ENCODE results near the gene NT5DC2. TPM values are rescaled to one million over a fixed set of nuclear protein-coding genes. Genes with fewer than 3 reads are reported as not detected.
"Not testable (repeated sequence)": the region's sequence is repeated elsewhere in the genome, so short reads cannot be mapped to it uniquely, and the experiment has no call there.

NT5DC2 gene
- polyA plus RNA-seq, 1 donor, result 67.6 TPM

DNA sequence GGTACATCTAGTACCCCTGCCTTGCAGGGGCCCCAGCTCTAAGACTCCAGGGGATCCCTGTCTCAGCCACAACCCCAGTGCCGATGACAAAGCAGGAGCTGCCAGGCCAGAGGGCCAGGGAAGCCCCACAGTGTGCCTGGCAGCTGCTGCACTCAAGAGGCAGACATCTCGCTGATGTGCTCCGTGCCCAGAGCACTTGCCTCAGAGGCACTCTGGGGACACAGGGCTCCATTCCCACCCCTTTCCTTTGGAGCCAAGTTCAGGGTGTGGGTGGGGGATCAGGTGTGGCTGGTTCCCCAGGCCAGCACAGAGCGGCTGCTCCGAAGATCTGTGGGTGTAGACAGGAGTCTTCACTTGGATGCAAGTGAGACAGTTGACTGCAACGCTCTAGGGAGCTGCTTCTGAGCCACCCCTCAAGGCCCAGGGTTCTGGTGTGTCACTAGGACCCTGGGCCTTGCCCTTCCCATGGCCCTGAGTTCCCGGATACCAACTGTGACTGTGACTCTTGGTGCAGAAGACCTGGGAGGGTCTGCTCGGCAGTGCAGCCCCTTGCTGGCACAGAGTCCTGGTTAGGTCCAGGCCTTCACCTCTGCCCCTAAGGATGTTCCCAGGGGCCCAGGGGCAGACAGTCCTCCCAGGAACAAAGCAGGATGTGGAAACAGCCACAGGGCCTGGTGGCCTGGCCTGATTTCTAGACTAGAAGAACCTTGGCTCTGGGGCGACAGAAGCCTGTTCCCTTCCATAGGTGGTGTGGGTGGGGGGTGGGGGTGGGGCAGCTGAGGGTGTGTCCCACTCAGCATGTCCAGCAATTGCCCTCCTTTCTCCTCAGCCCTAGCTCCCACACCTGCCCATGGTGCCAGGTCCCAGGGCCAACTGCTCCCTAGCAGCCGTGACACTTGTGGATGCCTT, 2.5 kb downstream of the NT5DC2 start:
- WGBS (ENCODE audit: insufficient coverage, low lambda C conversion rate), result no CpG with 5 or more reads among the region's 10 CpGs
- H3K4me3 ChIP-seq (ENCODE audit: low read length), result no peak overlapping the region
- DNase-seq, result no peak
- H3K27me3 ChIP-seq (ENCODE audit: control insufficient read depth, insufficient read depth, low read length), result no peaks in the 10 kb centered on the region
- no peak overlapping the region for H3K27ac ChIP-seq (ENCODE audit: low read length)
- H3K4me1 ChIP-seq (ENCODE audit: control insufficient read depth, insufficient read depth, low read length), result peaks cover 20% of the 10 kb centered on the region
- peaks cover 3% of the 10 kb centered on the region for H3K9me3 ChIP-seq (ENCODE audit: control insufficient read depth, low read depth, low read length)
- peaks cover 27% of the 10 kb centered on the region for H3K36me3 ChIP-seq (ENCODE audit: control insufficient read depth, insufficient read depth, low read length)

DNA sequence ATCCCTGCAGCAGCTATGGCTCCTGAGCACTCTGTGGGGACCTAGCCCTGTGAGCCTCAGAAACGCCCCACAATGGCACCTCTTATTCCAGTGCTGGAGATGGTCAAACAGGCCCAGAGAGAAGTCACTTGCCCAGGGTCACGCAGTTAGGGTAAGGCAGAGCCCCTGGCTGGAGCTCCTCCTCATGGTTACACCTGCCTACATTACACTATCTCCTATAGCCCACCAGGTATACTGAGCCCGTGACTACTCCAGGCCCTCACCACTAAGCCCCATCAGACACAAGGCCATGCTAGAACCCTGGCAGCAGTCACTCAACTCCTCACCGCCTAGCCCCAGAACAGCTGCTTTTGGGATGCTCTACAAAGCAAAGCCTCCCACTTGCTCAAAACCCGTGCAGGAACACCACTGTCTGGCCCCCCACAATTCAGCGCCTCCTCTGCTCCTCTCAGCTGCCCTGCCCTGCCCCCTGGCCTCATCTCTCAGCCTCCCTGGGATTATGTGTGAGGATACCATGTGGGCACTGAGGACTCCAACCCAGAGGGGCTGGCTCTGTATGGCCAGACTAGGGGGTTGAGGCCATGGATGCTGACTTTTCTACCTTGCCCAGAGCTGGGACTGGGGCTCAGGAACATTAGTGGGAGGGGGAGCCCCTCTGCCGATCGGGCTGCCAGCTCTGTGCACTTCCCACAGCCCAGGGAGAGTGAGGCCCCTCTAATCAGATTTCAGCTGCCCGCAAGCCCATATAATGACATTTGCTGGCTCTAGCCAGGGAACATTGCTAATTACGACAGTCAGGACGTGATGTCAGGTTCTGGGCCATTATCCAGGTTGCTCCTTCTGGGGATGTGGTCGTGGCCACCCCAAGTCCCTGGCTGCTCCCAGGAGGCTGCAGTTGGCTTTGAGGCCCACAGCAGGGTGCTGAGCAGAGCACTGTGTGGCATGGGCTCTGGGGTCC, 4.0 kb downstream of the NT5DC2 start:
- peaks cover 3% of the 10 kb centered on the region for H3K9me3 ChIP-seq (ENCODE audit: control insufficient read depth, low read depth, low read length)
- no CpG with 5 or more reads among the region's 12 CpGs for WGBS (ENCODE audit: insufficient coverage, low lambda C conversion rate)
- no peak for DNase-seq
- no peaks in the 10 kb centered on the region for H3K27me3 ChIP-seq (ENCODE audit: control insufficient read depth, insufficient read depth, low read length)
- no peak overlapping the region for H3K4me3 ChIP-seq (ENCODE audit: low read length)
- H3K27ac ChIP-seq (ENCODE audit: low read length), result no peak overlapping the region
- peaks cover 14% of the 10 kb centered on the region for H3K4me1 ChIP-seq (ENCODE audit: control insufficient read depth, insufficient read depth, low read length)
- peaks cover 32% of the 10 kb centered on the region for H3K36me3 ChIP-seq (ENCODE audit: control insufficient read depth, insufficient read depth, low read length)

DNA sequence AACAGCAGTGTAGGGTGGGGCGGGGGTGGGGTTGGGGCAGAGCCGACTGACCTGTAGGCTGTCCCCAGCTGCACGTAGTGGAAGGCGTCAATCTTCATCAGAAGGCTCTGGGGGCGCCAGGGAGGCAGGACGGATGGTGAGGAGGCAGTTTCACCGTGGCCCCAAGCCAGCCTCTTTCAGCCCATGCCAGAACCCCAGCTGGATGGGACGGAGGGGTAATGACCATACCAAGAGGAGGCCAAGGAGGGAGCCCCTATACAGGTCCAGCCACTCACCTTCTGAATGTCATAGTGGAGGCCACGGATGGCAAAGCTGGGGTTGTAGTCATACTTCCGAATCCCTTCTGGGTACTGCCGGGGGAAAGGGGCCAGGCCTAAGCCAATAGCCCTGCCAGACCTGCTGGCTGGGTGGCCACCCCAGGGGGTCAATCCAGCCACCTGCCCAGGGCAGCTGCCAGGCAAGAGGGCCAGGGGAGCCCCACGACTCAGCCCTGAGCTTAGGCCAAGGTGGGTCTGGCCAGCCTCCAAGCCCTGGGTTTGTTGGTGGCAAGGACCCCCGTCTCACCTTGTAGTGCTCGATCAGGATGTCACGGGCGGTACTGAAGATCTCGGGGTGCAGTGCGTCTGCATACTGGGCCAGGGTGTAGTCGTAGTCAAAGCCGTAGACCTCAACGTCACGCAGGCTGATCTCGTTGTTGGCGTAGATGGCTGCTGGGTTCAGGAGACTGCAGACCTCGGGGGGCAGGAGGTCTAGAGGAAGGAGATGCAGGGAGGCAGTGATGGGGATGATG, 4.9 kb downstream of the NT5DC2 start:
- peaks cover 8% of the 10 kb centered on the region for H3K4me1 ChIP-seq (ENCODE audit: control insufficient read depth, insufficient read depth, low read length)
- H3K27me3 ChIP-seq (ENCODE audit: control insufficient read depth, insufficient read depth, low read length), result no peaks in the 10 kb centered on the region
- H3K27ac ChIP-seq (ENCODE audit: low read length), result no peak overlapping the region
- no peak overlapping the region for H3K4me3 ChIP-seq (ENCODE audit: low read length)
- H3K9me3 ChIP-seq (ENCODE audit: control insufficient read depth, low read depth, low read length), result no peaks in the 10 kb centered on the region
- no peak for DNase-seq
- no CpG with 5 or more reads among the region's 25 CpGs for WGBS (ENCODE audit: insufficient coverage, low lambda C conversion rate)
- peaks cover 39% of the 10 kb centered on the region for H3K36me3 ChIP-seq (ENCODE audit: control insufficient read depth, insufficient read depth, low read length)

DNA sequence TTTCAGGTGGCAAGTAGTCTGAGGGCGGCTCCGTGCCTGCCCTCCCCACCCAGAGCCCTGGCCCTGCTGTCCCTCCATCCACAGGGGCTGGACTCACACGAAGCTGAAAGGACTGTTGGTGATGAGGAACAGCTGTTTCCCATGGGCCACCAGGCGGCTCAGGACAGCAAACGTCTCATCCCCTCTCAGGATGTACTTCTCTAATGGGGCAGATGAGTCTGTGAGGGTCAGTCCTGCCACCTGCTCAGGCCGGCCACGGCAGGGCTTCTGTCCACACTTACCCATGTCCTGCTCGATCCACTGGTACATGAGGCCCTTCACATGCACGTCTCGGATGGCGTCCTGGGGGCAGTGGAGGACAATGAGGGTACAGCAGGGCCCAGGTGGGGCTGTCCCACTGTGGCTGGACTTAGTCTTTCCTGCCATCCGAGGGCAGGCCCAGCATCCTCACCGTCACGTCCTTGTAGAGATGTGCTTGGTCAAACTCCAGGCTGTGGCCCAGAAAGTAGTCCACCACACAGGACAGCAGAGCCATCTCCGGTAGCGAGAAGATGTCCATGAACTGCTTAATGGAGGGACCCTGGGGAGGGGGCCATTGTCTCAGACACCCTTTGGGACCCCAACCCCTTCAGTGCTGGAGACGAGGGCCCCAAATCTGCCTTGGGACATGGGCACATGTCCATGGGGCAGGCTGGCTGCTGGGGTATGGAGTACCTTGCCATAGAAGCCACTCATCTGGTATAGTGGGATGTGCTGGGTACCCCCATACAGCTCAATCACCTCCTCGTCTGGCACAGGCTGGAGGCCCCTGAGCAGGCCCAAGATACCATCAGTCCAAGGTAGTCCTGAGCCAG, 5.7 kb downstream of the NT5DC2 start:
- DNase-seq, result no peak
- no peaks in the 10 kb centered on the region for H3K9me3 ChIP-seq (ENCODE audit: control insufficient read depth, low read depth, low read length)
- peaks cover 44% of the 10 kb centered on the region for H3K36me3 ChIP-seq (ENCODE audit: control insufficient read depth, insufficient read depth, low read length)
- WGBS (ENCODE audit: insufficient coverage, low lambda C conversion rate), result 80% methylated on average over 1 of the region's 18 CpGs
- no peak overlapping the region for H3K27ac ChIP-seq (ENCODE audit: low read length)
- no peaks in the 10 kb centered on the region for H3K27me3 ChIP-seq (ENCODE audit: control insufficient read depth, insufficient read depth, low read length)
- no peak overlapping the region for H3K4me3 ChIP-seq (ENCODE audit: low read length)
- peaks cover 8% of the 10 kb centered on the region for H3K4me1 ChIP-seq (ENCODE audit: control insufficient read depth, insufficient read depth, low read length)

DNA sequence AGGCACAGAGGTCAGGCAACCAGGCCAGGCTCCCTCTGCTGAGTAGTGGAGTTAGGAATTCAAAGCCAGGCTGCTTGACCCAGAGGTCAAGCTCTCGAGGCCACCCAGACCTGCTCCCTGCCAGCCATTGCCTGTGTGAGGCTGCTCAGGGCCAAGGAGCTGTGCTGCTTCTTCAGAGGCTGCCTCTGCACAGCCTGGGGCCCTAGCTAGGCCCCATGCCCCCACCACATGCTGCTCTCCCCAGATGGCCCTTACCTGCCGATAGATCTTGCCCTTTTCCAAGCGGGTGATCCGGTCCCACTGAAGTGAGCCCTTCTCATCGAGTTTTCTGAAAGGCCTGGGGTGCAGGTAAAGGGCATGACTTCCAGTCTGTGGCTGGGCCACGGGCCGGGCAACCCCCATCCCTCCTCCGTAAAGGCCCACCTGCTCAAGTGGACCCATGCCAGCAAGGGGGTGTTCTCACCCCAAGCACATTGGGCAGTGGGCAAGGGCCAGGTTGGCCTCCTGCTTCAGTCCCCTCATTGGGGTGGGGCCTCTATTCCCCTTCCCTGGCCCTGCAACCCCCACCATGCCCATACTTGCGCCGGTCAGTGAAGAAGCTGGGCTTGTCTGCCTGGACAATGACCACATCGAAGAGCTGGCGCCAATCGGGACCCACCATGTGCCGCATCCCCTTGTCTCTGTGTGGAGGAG, 6.5 kb downstream of the NT5DC2 start:
- peaks cover 44% of the 10 kb centered on the region for H3K36me3 ChIP-seq (ENCODE audit: control insufficient read depth, insufficient read depth, low read length)
- H3K27ac ChIP-seq (ENCODE audit: low read length), result no peak overlapping the region
- no peak for DNase-seq
- WGBS (ENCODE audit: insufficient coverage, low lambda C conversion rate), result no CpG with 5 or more reads among the region's 14 CpGs
- H3K4me3 ChIP-seq (ENCODE audit: low read length), result no peak overlapping the region
- no peaks in the 10 kb centered on the region for H3K9me3 ChIP-seq (ENCODE audit: control insufficient read depth, low read depth, low read length)
- H3K4me1 ChIP-seq (ENCODE audit: control insufficient read depth, insufficient read depth, low read length), result peaks cover under 1% of the 10 kb centered on the region
- H3K27me3 ChIP-seq (ENCODE audit: control insufficient read depth, insufficient read depth, low read length), result no peaks in the 10 kb centered on the region

DNA sequence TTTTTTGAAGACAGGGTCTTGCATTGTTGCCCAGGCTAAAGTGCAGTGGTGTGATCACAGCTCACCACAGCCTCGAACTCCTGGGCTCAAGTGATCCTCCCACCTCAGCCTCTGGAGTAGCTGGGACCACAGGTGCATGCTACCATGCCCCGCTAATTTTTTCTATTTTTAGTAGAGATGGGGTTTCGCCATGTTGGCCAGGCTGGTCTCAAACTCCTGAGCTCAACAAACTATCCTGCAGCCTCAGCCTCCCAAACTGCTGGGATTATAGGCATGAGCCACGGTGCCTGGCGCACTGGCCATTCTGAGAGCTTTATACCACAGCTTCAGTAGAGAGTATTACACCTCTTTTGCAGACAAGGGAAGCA, 7.0 kb downstream of the NT5DC2 start:
- H3K36me3 ChIP-seq (ENCODE audit: control insufficient read depth, insufficient read depth, low read length), result peaks cover 44% of the 10 kb centered on the region
- not testable (repeated sequence) for H3K9me3 ChIP-seq (ENCODE audit: control insufficient read depth, low read depth, low read length); H3K27me3 ChIP-seq (ENCODE audit: control insufficient read depth, insufficient read depth, low read length); DNase-seq; H3K4me1 ChIP-seq (ENCODE audit: control insufficient read depth, insufficient read depth, low read length); H3K27ac ChIP-seq (ENCODE audit: low read length); H3K4me3 ChIP-seq (ENCODE audit: low read length)
- no CpG with 5 or more reads among the region's 5 CpGs for WGBS (ENCODE audit: insufficient coverage, low lambda C conversion rate)

DNA sequence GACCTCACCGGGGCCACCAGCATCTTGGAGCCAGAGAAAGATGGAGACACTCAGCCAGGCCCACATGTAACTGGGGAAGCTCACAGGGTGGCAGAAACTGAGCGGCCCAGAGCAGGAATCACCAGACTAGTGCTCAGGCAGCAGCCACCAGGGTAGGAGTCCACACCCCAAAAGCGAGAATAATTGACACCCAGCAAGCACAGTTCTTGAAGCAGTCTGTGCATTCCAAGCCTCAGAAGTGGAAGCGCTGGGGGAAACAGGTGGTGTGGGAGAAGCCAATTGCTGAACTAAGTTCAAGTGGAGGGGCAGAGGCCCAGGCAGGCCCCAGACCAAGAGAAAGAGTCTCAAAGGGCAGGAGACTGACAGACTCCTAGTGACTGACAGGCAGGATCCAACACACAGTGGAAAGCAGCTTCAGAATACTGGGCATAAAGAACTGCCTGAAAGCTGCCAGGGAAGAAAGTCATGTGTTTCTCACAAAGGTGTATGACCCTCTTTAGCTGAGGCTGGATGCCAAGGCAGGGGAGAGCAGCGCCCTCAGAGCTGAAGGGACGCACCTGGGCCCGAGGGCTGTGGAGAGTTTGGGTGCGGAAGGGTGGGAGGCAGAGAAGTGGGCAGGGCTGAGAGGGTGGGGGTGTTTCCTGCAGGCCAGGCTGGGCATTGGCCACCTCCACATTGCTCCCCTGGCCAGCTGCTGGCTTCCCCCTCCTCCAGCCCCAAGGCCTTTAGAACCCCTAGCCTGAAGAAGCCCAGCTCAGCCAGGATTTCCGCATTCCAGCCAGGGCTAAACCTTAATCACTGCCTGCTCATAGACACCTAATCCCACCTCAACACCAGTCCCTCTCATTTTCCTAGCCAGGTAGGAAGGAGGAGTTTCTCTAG, 7.7 kb downstream of the NT5DC2 start:
- no peak for DNase-seq
- Histone ChIP-seq H3K27me3 (ENCODE audit: control insufficient read depth, insufficient read depth, low read length) (no peaks in the 10 kb centered on the region), H3K4me3 (ENCODE audit: low read length) (no peak overlapping the region), H3K27ac (ENCODE audit: low read length) (no peak overlapping the region), H3K36me3 (ENCODE audit: control insufficient read depth, insufficient read depth, low read length) (peaks cover 44% of the 10 kb centered on the region), H3K4me1 (ENCODE audit: control insufficient read depth, insufficient read depth, low read length) (no peaks in the 10 kb centered on the region), H3K9me3 (ENCODE audit: control insufficient read depth, low read depth, low read length) (no peaks in the 10 kb centered on the region)
- WGBS (ENCODE audit: insufficient coverage, low lambda C conversion rate), result no CpG with 5 or more reads among the region's 9 CpGs

DNA sequence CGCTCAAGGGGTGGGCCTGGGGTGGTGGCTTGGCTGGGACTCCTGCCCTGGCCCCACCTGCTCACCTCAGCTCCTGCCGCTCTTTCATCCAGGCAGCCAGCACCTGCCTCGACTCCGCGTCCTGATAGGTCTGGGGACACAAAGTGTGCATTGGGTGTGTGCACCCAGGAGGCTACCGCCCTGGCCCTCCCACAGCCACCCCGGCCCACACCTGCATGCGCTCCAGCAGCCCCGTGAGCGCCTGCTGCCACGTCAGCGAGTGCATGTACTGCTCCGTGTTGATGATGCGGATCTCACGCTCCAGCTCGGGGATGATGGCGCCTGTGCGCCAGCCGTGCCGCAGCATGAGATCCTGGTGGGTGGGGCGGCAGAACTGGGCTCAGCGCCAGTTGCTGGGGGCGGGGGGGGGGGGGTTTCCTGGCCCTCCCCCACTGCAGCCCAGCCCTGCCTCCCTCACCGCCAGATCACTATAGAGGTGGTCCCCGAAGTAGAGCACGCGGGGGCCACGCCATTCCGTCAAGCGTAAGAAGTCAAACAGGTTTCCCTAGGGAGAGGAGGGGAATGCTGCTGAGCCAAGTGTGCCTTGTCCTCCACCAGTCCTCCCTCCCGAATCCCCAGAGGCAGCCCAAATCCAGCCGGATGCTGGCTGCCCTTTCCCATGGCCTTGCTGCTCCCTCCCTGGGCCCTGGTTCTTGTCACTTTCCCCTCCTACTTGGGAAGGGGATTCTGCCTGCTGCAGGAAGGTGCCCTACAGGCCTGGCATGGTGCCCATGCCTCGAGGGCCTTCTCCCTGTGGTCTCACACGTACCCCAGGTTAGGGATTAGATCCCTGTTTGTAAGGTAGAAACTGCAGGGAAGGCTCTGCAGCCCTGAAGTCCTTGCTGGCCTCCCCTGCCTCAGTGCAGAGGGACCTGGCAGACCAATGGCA, 8.6 kb downstream of the NT5DC2 start:
- H3K36me3 ChIP-seq (ENCODE audit: control insufficient read depth, insufficient read depth, low read length), result peaks cover 44% of the 10 kb centered on the region
- DNase-seq, result no peak
- no peaks in the 10 kb centered on the region for H3K9me3 ChIP-seq (ENCODE audit: control insufficient read depth, low read depth, low read length)
- no CpG with 5 or more reads among the region's 34 CpGs for WGBS (ENCODE audit: insufficient coverage, low lambda C conversion rate)
- H3K27ac ChIP-seq (ENCODE audit: low read length), result no peak overlapping the region
- H3K27me3 ChIP-seq (ENCODE audit: control insufficient read depth, insufficient read depth, low read length), result no peaks in the 10 kb centered on the region
- H3K4me3 ChIP-seq (ENCODE audit: low read length), result no peak overlapping the region
- H3K4me1 ChIP-seq (ENCODE audit: control insufficient read depth, insufficient read depth, low read length), result no peaks in the 10 kb centered on the region

All from large intestine (tissue), 3 donors.